Esophagus squamous epithelium (tissue), 4 donors: ENCODE measurements around the gene MYO6.

Experiments used
- POLR2A ChIP-seq, 4 donors: fragments of 450-650 bp; IDR thresholded peaks; one replicate each; pipeline ENCODE4 v1.6.1; 2017; ENCODE audit warnings: antibody characterized with exemption in 4 of 4, mild to moderate bottlenecking in 4 of 4, moderate library complexity in 3 of 4
- TF ChIP-seq, protein P1 (sequence below), 6 experiments: fragments of 450-650 bp in 4 of 6; fragments of 200-600 bp in 2 of 6; sonication (generic) in 2 of 6; IDR thresholded peaks; one replicate each; pipeline ENCODE4 v1.5.1; 2016 to 2019; ENCODE audit warnings: antibody characterized with exemption in 6 of 6, mild to moderate bottlenecking in 4 of 6, moderate library complexity in 4 of 6

GRCh38 chr6:75745404-75745803, 3.6 kb upstream of the MYO6 start:
- TF ChIP-seq, protein P1, sequence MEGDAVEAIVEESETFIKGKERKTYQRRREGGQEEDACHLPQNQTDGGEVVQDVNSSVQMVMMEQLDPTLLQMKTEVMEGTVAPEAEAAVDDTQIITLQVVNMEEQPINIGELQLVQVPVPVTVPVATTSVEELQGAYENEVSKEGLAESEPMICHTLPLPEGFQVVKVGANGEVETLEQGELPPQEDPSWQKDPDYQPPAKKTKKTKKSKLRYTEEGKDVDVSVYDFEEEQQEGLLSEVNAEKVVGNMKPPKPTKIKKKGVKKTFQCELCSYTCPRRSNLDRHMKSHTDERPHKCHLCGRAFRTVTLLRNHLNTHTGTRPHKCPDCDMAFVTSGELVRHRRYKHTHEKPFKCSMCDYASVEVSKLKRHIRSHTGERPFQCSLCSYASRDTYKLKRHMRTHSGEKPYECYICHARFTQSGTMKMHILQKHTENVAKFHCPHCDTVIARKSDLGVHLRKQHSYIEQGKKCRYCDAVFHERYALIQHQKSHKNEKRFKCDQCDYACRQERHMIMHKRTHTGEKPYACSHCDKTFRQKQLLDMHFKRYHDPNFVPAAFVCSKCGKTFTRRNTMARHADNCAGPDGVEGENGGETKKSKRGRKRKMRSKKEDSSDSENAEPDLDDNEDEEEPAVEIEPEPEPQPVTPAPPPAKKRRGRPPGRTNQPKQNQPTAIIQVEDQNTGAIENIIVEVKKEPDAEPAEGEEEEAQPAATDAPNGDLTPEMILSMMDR (IDR thresholded peaks at IDR 0.05), result no peak
- no peak for TF ChIP-seq POLR2A (IDR thresholded peaks at IDR 0.05)
